BJ (cell line): ENCODE measurements around the gene AKT2. TPM values are rescaled to one million over a fixed set of nuclear protein-coding genes. Genes with fewer than 3 reads are reported as not detected.

Experiments
- CTCF ChIA-PET: fragments of 350-600 bp; formaldehyde crosslinking; extraction: SDS; loops from one replicate; lab custom pipeline; 2021; ENCODE audit warnings: antibody characterized with exemption, inconsistent platforms; lab: Yijun Ruan, JAX
- POLR2A ChIA-PET: fragments of 300-600 bp; sonication (Branson Sonifier 250); formaldehyde crosslinking; extraction: SDS; loops from one replicate; lab custom pipeline; 2021; ENCODE audit warnings: antibody characterized with exemption; lab: Charles Lee
- DNase-seq: peaks from one replicate; pipeline ENCODE4 v3.0.0-alpha.2; 2011; ENCODE audit warnings: low read depth
- H3K27me3 ChIP-seq: 2 replicates; pipeline ENCODE4 v1.6.0; 2011; ENCODE audit warnings: low read length; ENCODE audit not compliant: control insufficient read depth, insufficient read depth
- H3K36me3 ChIP-seq: 2 replicates; pipeline ENCODE4 v1.5.1; 2011; ENCODE audit warnings: low read length; ENCODE audit not compliant: control insufficient read depth, insufficient read depth
- H3K4me3 ChIP-seq: 2 replicates; pipeline ENCODE4 v1.5.1; 2011; ENCODE audit warnings: low read depth, mild to moderate bottlenecking, control low read depth, low read length
- polyA plus RNA-seq: library from polyadenylated mRNA; depleted of rRNA; stranded (reverse); fragments of >200 nt; gene quantifications from 2 replicates; pipeline ENCODE4 v1.2.3, GENCODE V29; 2011
- TF ChIP-seq, protein P1 (sequence below): IDR thresholded peaks from 2 replicates; pipeline ENCODE4 v1.5.1; 2011; ENCODE audit warnings: low read depth, mild to moderate bottlenecking, control low read depth, inconsistent platforms, low read length, moderate library complexity; ENCODE audit not compliant: insufficient read depth

AKT2 gene
- polyA plus RNA-seq, 1 experiment = 162 TPM

DNA sequence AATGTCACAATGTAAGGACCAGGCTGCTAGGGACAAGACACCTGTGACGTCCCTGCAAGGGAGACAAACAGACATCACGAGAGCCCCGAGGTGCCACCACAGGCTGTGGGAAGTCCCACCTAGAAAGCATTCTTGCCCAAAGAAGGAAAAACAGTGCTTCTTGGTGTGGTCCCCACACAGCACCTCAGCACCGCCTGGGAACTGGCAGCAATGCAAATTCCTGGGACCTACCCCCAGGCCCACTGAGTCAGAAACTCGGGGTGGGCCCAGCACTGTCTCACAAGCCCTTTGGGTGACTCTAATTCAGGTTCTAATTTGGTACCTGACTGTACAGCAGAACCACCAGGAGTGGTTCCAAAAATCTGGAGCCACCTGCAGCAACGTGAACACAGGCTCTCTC is 44.8 kb downstream of the AKT2 start:
- POLR2A ChIA-PET = no interaction called here
- Histone ChIP-seq H3K27me3 (no peaks in the 10 kb centered on the region), H3K36me3 (peaks cover 47% of the 10 kb centered on the region), H3K4me3 (no peak overlapping the region)
- TF ChIP-seq, protein P1, sequence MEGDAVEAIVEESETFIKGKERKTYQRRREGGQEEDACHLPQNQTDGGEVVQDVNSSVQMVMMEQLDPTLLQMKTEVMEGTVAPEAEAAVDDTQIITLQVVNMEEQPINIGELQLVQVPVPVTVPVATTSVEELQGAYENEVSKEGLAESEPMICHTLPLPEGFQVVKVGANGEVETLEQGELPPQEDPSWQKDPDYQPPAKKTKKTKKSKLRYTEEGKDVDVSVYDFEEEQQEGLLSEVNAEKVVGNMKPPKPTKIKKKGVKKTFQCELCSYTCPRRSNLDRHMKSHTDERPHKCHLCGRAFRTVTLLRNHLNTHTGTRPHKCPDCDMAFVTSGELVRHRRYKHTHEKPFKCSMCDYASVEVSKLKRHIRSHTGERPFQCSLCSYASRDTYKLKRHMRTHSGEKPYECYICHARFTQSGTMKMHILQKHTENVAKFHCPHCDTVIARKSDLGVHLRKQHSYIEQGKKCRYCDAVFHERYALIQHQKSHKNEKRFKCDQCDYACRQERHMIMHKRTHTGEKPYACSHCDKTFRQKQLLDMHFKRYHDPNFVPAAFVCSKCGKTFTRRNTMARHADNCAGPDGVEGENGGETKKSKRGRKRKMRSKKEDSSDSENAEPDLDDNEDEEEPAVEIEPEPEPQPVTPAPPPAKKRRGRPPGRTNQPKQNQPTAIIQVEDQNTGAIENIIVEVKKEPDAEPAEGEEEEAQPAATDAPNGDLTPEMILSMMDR = no peak
- CTCF ChIA-PET = interaction anchor here (0.6 kb wide), 1 partner anchor 1619 kb away, joined by 3 read pairs; the partner anchor contains the start of gene RPS19
- no peak for DNase-seq

DNA sequence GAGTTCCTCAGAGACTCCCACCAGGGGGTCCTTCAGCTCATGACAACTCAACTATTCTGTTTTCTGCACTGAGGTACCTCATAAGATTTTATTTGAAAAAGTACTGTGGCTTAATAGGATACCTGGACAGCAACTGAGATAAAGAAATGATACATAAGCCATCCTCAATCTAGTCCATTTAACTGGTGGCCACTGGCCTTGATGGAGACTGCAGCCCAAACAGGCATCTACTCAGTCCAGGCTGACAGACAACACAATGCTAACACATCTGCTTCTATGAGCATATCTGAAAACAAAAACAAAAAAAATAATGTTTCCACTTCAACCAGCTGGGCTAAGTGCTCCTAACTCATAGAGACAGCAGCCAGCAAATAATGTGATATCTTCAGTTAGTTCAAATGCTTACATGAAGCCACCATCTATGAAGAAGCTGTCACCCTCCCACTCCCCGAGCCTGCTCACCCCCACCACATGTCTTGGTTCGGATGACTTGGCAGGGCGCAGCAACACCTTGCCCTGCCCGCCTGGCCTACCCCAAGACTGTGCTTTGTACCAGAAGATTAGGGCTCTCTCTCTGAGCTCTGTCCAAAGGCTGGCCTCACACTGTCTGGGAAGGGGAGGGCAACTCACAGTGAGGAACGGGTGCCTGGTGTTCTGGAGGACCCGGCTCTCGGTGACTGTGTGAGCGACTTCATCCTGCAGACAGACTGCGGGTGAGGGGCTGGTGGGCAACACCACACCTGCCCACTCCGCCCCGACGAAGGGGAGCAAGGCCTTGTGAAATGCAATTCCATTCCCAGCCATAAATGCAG is 45.5 kb downstream of the AKT2 start:
- ChIA-PET POLR2A (no interaction called here), CTCF (interaction anchor here (0.6 kb wide), 1 partner anchor 13 kb away, joined by 3 read pairs; no protein-coding TSS in a partner anchor)
- Histone ChIP-seq H3K4me3 (no peak overlapping the region), H3K36me3 (peaks cover 50% of the 10 kb centered on the region), H3K27me3 (no peaks in the 10 kb centered on the region)
- no peak for DNase-seq
- TF ChIP-seq, protein P1 = no peak

DNA sequence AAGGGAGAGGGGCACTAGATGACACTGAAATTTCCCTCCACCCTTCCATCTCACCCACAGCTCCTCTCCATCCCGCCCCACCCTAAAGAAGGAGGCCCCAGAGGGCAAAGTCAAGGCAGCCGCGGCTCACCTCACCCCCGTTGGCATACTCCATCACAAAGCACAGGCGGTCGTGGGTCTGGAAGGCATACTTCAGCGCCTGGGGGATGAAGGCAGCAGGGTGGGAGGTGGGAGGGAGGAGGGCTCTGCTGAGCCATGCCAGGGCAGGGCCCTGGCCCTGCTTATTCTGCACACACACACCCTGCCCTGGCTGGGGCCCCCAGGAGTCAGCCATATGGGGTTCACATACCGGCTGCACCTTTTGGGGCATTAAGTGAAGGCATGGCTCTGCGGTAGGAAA is 46.4 kb downstream of the AKT2 start:
- Histone ChIP-seq H3K36me3 (peaks cover 52% of the 10 kb centered on the region), H3K27me3 (no peaks in the 10 kb centered on the region)
- POLR2A ChIA-PET = no interaction called here

DNA sequence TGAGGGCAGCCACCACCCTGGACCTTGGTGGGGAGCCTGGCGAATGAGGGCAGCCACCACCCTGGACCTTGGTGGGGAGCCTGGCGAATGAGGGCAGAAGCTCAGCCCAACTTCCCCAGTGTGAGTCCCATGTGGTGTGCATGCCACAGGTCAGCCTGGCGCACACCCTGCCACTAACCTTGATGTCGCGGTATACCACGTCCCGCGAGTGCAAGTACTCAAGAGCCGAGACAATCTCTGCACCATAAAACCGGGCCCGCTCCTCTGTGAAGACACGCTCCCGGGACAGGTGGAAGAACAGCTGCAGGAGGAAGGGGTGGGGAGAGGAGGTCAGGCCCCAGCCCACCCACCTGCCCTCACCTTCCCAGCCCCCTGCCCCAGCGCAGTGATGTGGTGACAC is 47.4 kb downstream of the AKT2 start:
- POLR2A ChIA-PET = no interaction called here
- peaks cover 52% of the 10 kb centered on the region for H3K36me3 ChIP-seq
- TF ChIP-seq, protein P1 = no peak

More for the DNA sequence above, 46.4 kb downstream of the AKT2 start:
- DNase-seq = no peak
- TF ChIP-seq, protein P1 = no peak
- CTCF ChIA-PET = interaction anchor here (0.6 kb wide), 1 partner anchor 14 kb away, joined by 3 read pairs; no protein-coding TSS in a partner anchor
- H3K4me3 ChIP-seq = no peak overlapping the region

GRCh38 chr19:40236366-40236765 is 48.8 kb downstream of the AKT2 start:
- Histone ChIP-seq H3K27me3 (no peaks in the 10 kb centered on the region), H3K4me3 (no peak overlapping the region), H3K36me3 (peaks cover 46% of the 10 kb centered on the region)
- TF ChIP-seq, protein P1 = no peak
- ChIA-PET CTCF (interaction anchor here (1.4 kb wide), 1 partner anchor 398 kb away, joined by 3 read pairs; no protein-coding TSS in a partner anchor), POLR2A (no interaction called here)
- DNase-seq = no peak

More for the DNA sequence above, 47.4 kb downstream of the AKT2 start:
- H3K4me3 ChIP-seq = no peak overlapping the region
- DNase-seq = no peak
- H3K27me3 ChIP-seq = no peaks in the 10 kb centered on the region
- CTCF ChIA-PET = no interaction called here
